HG03469 (cell line): Measurements from ENCODE around the gene PUS10.
"Not testable (repeated sequence)": the region's sequence is repeated elsewhere in the genome, so short reads cannot be mapped to it uniquely, and the experiment has no call there.

Experiments
- ATAC-seq: cut with Tn5 transposase; IDR thresholded peaks from one replicate; pipeline ENCODE4 v1.9.1; 2021; ENCODE audit warnings: mild to moderate bottlenecking, moderate library complexity, moderate number of reproducible peaks; ENCODE audit not compliant: unreplicated experiment

PUS10 gene

DNA sequence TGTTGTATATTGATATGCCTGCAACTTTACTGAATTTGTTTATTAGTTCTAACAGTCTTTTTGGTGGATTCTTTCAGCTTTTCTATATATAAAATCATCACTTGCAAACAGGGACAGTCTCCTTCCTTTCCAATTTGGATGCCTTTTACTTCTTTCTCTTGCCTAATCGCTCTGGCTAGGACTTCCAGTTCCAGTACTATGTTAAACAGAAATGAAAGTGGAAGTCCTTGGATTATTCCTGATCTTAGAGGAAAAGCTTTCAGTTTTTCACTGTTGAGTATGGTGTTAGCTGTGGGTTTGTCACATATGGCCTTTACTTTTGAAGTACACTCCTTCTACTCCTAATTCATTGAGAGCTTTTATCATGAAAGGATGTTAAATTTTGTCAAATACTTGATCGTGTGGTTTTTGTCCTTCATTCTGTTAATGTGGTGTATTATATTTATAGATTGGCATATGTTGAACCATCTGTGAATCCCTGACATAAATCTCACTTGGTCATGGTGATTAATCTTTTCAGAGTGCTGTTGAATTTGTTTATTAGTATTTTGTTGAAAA is 83.8 kb downstream of the PUS10 start:
- no peak for ATAC-seq

DNA sequence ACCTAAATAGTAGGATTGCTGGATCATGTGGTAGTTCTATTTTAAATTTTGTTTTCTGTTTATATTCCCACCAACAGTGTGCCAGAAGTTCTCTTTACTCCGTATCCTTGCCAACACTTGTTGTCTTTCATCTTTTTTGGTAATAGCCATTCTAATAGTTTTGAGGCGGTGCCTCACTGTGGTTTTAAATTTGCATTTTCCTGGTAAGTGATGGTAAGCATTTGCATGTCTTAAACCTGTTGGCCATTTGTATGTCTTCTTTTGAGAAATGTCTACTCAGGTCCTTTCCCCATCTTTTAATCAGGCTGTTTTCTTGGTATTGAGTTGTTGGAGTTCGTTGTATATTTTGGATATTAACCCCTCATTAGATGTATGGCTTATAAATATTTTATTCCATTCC is 85.1 kb downstream of the PUS10 start:
- no peak for ATAC-seq

DNA sequence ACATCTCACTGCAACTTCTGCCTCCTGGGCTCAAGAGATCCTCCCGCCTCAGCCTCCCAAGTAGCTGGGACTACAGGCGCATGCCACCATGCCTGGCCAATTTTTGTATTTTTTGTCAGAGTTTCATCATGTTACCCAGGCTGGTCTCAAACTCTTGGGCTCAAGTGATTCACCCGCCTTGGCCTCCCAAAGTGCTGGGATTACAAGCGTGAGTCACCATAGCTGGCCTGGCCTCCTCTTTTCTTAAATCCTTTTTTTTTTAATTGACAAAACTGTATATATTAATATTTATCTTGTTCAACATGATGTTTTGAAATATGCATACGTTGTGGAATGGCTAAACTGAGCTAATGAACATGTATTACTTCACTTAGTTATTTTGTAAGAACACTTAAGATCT is 86.0 kb downstream of the PUS10 start:
- not testable (repeated sequence) for ATAC-seq

DNA sequence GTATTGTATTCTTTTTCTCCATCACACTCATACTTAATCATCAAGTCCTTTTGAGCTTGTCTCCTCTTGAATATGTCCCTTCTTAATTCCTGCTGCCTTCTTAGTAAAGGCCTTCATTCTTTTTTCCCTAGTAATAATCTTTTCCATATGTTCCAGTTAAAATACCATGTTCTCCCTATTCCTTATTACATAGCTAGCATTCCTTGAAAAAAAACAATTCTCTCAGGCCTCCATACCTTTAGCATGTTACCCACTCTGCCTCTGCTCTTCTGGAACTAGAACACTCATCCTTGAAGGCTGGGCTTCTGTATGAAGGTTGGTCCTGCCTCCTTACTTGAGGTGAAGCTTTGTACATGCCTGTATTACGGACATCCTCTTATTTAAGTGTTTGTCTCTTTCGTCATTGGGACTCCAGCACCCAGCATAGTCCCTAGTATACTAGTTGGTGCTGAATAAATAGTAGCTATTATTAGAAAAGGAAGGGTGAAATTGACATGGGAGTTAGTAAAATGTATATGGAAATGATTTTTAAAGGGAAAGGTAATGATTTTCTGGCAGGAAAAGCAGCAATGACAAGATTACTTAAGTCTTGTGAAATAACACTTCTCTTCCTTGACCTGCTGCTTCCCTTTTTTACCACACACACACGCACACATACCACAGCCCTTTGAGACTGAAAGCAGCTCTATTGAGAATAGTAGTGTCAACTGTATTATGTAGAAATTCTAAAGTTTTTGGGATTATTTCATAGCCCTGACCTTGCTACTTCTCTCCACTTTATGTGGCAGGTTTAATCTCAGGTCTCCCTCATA is 91.1 kb downstream of the PUS10 start:
- ATAC-seq, result no peak

DNA sequence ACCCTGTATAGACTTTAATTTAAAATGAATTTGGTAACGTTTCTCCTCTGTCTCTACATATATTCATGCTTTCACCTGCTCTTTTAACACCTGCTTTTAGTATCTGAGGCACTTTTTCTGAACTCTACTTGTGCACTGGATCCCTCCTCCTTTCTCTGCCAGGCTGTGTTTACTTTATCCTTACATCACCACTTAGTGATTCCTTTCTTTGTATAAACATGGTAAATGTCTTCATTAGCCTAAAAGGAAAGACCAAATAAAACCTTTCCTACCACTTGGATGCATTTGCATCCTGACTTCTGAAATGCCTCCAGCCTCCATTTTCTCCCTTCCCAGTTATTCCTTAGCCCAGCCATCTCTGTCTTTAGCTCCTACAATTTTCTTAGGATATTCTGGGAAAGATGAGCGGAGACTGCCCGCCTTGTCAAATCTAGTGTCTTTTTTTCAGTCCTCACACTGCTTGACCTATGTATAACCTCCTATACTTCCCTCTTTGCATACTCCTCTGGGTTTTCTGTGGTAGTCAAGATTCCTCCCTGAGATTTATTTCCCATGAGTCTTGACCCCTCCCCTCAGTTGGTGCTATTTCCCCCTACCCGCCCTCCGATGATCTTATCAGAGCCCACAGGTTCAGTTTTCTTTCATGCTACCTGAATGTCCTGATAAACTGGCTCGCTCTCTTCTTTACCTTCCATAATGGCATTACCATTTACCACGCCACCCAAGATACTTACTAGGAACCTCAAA is 91.9 kb downstream of the PUS10 start:
- no peak for ATAC-seq

DNA sequence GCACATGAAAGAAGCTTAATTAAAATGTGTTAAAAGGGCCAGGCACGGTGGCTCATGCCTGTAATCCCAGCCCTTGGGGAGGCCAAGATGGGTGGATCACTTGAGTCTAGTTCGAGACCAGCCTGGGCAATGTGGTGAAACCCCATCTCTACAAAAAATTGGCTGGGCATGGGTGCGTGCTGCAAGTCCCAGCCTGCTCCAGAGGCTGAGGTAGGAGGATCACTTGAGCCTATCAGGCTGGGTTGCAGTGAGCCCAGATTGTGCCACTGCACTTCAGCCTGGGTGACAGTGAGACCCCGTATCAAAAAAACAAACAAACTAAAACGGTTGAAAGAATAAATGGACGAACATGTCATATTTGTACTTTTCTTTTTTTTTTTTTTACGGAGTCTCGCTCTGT is 110.7 kb downstream of the PUS10 start:
- ATAC-seq, result no peak

DNA sequence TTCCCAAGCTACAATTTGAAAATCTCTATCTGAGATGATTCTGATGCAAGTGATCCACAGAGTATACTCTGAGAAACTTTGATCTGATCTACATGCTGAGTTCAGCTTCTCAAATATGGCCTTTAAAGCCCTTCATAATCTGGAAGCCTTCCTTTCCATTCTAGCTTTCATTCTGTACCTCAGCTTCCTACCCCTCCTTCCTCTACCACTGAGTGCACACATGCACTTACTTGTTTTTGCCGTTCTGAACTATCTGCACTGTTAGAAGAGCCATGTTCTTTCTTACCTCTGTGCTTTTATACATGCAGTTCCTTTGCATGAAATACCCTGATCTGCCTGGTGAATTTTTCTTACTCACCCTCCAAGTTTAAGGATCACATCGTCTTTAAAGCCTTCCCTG is 111.7 kb downstream of the PUS10 start:
- ATAC-seq, result no peak

DNA sequence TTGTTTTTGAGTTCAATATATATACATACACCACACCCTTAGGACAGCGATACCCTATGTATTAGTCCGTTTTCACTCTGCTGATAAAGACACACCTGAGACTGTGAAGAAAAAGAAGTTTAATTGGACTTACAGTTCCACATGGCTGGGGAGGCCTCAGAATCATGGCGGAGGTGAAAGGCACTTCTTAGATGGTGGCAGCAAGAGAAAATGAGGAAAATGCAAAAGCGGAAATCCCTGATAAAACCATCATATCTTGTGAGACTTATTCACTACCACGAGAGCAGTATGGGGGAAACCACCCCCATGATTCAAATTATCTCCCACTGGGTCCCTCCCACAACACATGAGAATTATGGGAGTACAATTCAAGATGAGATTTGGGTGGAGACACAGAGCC is 112.2 kb downstream of the PUS10 start:
- not testable (repeated sequence) for ATAC-seq

DNA sequence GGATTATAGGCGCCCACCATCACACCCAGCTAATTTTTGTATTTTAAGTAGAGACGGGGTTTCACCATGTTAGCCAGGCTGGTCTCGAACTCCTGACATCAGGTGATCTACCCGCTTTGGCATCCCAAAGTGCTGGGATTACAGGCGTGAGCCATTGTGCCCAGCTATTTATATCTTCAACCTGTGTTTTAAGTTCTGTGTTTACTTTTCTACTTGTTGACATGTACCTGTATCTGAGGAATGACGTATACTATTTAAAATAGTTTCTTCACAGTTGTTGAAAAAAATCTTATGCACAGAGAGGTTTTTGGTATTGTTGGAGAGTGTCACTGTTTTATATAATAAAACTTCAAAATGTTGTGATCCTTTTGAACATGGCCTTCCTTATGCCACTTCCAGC is 116.8 kb downstream of the PUS10 start:
- not testable (repeated sequence) for ATAC-seq

DNA sequence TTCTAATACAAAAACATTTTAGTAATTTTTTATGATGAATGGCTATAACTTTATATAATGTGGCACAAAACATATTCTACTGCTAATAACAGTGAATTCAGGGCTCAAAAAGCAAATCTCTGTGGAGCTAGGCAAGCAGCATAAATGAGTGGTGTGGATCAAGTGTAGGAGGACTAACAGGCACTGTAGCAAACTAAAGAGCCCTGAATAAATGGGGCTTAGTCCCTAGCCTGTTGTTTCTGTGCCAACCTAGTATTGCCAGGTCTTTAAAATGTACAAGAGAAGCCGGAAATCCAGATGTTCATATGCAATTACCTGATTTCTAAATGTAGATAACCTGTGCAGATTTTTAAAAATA is 118.2 kb downstream of the PUS10 start:
- ATAC-seq, result no peak

DNA sequence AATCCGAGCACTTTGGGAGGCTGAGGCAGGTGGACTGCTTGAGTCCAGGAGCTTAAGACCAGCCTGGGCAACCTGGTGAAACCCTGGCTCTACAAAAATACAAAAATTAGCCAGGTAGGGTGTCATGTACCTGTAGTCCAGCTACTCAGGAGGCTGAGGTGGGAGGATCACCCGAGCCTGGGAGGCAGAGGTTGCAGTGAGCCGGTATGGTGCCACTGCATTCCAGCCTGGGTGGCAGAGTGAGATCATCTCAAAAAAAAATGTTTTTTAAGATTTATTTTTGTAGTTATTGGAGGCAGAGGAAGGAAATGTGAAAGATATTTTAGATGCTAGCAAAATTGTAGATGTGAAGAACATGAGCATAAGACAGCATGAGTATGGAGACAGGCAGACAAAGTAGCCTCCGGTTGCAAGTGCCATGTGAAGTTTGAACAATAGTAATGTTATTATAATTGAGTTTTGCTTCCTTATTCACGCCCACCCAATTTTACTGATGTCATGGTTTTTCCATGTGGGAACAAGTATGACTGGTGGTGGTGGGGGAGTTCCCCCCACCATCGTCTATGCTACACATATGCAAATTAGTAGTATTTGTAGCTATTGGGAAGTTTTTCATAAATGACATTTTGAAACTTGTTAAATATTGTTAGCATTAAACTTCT is 118.7 kb downstream of the PUS10 start:
- no peak for ATAC-seq

DNA sequence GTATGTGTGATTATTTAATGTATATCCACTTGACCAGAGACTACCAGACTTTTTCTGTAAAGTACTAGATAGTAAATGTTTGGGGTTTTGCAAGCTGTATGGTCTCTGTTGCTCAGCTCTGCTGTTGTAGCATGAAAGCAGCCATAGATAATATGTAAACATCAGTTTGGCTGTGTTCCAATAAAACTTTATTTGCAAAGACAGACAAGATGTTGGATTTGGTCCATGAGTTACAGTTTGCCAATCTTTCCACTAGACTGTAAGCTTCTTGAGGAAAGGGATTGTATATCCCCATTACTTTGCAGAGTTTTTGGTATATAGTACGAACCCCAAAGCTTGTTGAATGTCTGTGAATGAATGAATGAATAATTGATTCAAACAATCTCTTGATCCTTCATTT is 119.5 kb downstream of the PUS10 start:
- no peak for ATAC-seq
